K562 (cell line): Measurements from ENCODE around the gene TERT. TPM values are rescaled to one million over a fixed set of nuclear protein-coding genes. Genes with fewer than 3 reads are reported as not detected.

Experiments
- ATF1 ChIP-seq, 2 experiments: fragments of 450-650 bp in 1 of 2; IDR thresholded peaks; 2 replicates each; pipeline ENCODE4 v1.6.1; 2016; ENCODE audit warnings: missing compliant biosample characterization in 1 of 2, missing genetic modification characterization in 1 of 2
- BMI1 ChIP-seq: fragments of 150-350 bp; IDR thresholded peaks from 2 replicates; pipeline ENCODE4 v1.6.1; 2014; ENCODE audit warnings: low read length
- BRF1 ChIP-seq: IDR thresholded peaks from 3 replicates; pipeline ENCODE4 v1.6.1; 2011; ENCODE audit warnings: borderline replicate concordance, mild to moderate bottlenecking; ENCODE audit not compliant: insufficient read length; ENCODE audit errors: extremely low read depth
- CCNT2 ChIP-seq: IDR thresholded peaks from 2 replicates; pipeline ENCODE4 v1.6.1; 2011; ENCODE audit warnings: borderline replicate concordance, low read depth, mild to moderate bottlenecking, moderate library complexity, mixed read lengths, low read length; ENCODE audit not compliant: insufficient read length; ENCODE audit errors: extremely low read depth
- CHD4 ChIP-seq: fragments of 200-600 bp; sonication (generic); IDR thresholded peaks from 3 replicates; pipeline ENCODE4 v1.6.1; 2012; ENCODE audit warnings: low read depth, mild to moderate bottlenecking, mixed read lengths, low read length, inconsistent platforms; ENCODE audit not compliant: insufficient read depth, insufficient replicate concordance, poor library complexity, severe bottlenecking
- HNRNPUL1 ChIP-seq: fragments of 200-400 bp; formaldehyde crosslinking; IDR thresholded peaks from 2 replicates; pipeline ENCODE4 v1.6.1; 2017; ENCODE audit warnings: low read length
- IRF2 ChIP-seq: sonication (generic); formaldehyde crosslinking; IDR thresholded peaks from 2 replicates; pipeline ENCODE4 v1.8.1; 2022; ENCODE audit warnings: mild to moderate bottlenecking, missing genetic modification reagents
- POLR2G ChIP-seq: fragments of 200-400 bp; formaldehyde crosslinking; IDR thresholded peaks from 2 replicates; pipeline ENCODE4 v1.6.1; 2017; ENCODE audit warnings: low read depth, mild to moderate bottlenecking, antibody characterized with exemption, low read length, moderate library complexity
- RBFOX2 ChIP-seq: fragments of 200-400 bp; formaldehyde crosslinking; IDR thresholded peaks from 2 replicates; pipeline ENCODE4 v1.6.1; 2017; ENCODE audit warnings: low read depth, mild to moderate bottlenecking, low read length, moderate library complexity
- RBM22 ChIP-seq: fragments of 200-400 bp; formaldehyde crosslinking; IDR thresholded peaks from 2 replicates; pipeline ENCODE4 v1.6.1; 2018; ENCODE audit warnings: low read length, low read depth; ENCODE audit not compliant: poor library complexity, severe bottlenecking
- TAF7 ChIP-seq: fragments of 450-650 bp; IDR thresholded peaks from 2 replicates; pipeline ENCODE4 v1.6.1; 2016; ENCODE audit warnings: missing genetic modification characterization, missing compliant biosample characterization
- TEAD1 ChIP-seq, 2 experiments: fragments of 450-650 bp in 1 of 2; sonication (generic) in 1 of 2; formaldehyde crosslinking; IDR thresholded peaks; 2 replicates each; pipeline versions ENCODE4 v1.4.0 to v1.8.0; 2020 to 2022; ENCODE audit warnings: mild to moderate bottlenecking in 2 of 2, missing genetic modification reagents in 1 of 2
- ZFPM2 ChIP-seq: fragments of 250-450 bp; sonication (Bioruptor Pico); IDR thresholded peaks from 2 replicates; pipeline ENCODE4 v1.5.1; 2022; ENCODE audit warnings: mild to moderate bottlenecking
- ZNF212 ChIP-seq: fragments of 450-650 bp; formaldehyde crosslinking; IDR thresholded peaks from 2 replicates; pipeline ENCODE4 v1.4.0; 2020; ENCODE audit warnings: mild to moderate bottlenecking
- ZNF830 ChIP-seq: fragments of 250-450 bp; sonication (Bioruptor Pico); IDR thresholded peaks from 2 replicates; pipeline ENCODE4 v1.5.0; 2021; ENCODE audit warnings: mild to moderate bottlenecking
- polyA plus RNA-seq, 8 experiments: library from polyadenylated mRNA; depleted of rRNA in 4 of 8; stranded (reverse) in 5 of 8; unstranded in 3 of 8; fragments of >200 nt; fragmentation: Nextera tagmentation in 2 of 8; fragmentation: Illumina TruSeq in 1 of 8; extraction: Ambion mirVana in 2 of 8; extraction: Trizol in 1 of 8; gene quantifications; 2 replicates each; pipeline versions ENCODE4 v1.2.1 to v1.2.3, GENCODE V29; 2011 to 2014; ENCODE audit warnings: inconsistent platforms in 1 of 8, missing spikeins in 1 of 8
- total RNA-seq, 7 experiments: library from RNA; depleted of rRNA in 6 of 7; stranded (reverse); fragments of >200 nt in 6 of 7; fragmentation: Illumina TruSeq in 2 of 7; extraction: Trizol in 2 of 7; gene quantifications; 2 replicates each; pipeline versions ENCODE4 v1.2.1 to v1.2.3, GENCODE V29; 2011 to 2021; ENCODE audit warnings: low replicate concordance in 1 of 7
- TF ChIP-seq, protein P1 (sequence below), 2 experiments: IDR thresholded peaks; 2 replicates each; pipeline ENCODE4 v1.6.1; 2011; ENCODE audit warnings: borderline replicate concordance in 1 of 2, control low read depth in 1 of 2, low read depth in 1 of 2, low read length in 1 of 2, mild to moderate bottlenecking in 1 of 2, mixed read lengths in 1 of 2, moderate library complexity in 1 of 2; ENCODE audit not compliant: insufficient read depth in 1 of 2, insufficient read length in 1 of 2, poor library complexity in 1 of 2, severe bottlenecking in 1 of 2; ENCODE audit errors: extremely low read depth in 1 of 2
- TF ChIP-seq, protein P2 (sequence below): fragments of 450-650 bp; IDR thresholded peaks from 2 replicates; pipeline ENCODE4 v1.7.1; 2018; ENCODE audit warnings: mild to moderate bottlenecking, low read depth; ENCODE audit not compliant: partially characterized antibody
- TF ChIP-seq, protein P3 (sequence below): fragments of 450-650 bp; IDR thresholded peaks from 2 replicates; pipeline ENCODE4 v1.6.1; 2016; ENCODE audit warnings: low read depth, mild to moderate bottlenecking, moderate library complexity

The TERT gene
- total and polyA plus RNA-seq, 9 of the 15 experiments (the other 6 are each of a cell fraction or from before 2014, with no cell fraction given): 0.08 to 4.5 (median 0.98) TPM; not detected in 1

DNA sequence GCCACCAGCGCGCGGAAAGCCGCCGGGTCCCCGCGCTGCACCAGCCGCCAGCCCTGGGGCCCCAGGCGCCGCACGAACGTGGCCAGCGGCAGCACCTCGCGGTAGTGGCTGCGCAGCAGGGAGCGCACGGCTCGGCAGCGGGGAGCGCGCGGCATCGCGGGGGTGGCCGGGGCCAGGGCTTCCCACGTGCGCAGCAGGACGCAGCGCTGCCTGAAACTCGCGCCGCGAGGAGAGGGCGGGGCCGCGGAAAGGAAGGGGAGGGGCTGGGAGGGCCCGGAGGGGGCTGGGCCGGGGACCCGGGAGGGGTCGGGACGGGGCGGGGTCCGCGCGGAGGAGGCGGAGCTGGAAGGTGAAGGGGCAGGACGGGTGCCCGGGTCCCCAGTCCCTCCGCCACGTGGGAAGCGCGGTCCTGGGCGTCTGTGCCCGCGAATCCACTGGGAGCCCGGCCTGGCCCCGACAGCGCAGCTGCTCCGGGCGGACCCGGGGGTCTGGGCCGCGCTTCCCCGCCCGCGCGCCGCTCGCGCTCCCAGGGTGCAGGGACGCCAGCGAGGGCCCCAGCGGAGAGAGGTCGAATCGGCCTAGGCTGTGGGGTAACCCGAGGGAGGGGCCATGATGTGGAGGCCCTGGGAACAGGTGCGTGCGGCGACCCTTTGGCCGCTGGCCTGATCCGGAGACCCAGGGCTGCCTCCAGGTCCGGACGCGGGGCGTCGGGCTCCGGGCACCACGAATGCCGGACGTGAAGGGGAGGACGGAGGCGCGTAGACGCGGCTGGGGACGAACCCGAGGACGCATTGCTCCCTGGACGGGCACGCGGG lies at the start of gene TERT (continued):
- TF ChIP-seq ZNF830 (CRISPR knock-in tag): no peak
- TF ChIP-seq, protein P1, sequence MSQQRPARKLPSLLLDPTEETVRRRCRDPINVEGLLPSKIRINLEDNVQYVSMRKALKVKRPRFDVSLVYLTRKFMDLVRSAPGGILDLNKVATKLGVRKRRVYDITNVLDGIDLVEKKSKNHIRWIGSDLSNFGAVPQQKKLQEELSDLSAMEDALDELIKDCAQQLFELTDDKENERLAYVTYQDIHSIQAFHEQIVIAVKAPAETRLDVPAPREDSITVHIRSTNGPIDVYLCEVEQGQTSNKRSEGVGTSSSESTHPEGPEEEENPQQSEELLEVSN (IDR thresholded peaks at IDR 0.05; ENCODE audit: borderline replicate concordance in 1 of 2, extremely low read depth in 1 of 2, insufficient read depth in 1 of 2, insufficient read length in 1 of 2, low read depth in 1 of 2, low read length in 1 of 2, poor library complexity in 1 of 2, severe bottlenecking in 1 of 2): peak in 1 of 2 experiments; percentile 67
- TF ChIP-seq BRF1: no peak
- TF ChIP-seq IRF2: no peak
- TF ChIP-seq ZNF212 (CRISPR knock-in tag): no peak
- 0 out of 2 replicates have a peak, but pooled peaks have one; percentile 22 for TF ChIP-seq RBFOX2
- TF ChIP-seq, protein P2, sequence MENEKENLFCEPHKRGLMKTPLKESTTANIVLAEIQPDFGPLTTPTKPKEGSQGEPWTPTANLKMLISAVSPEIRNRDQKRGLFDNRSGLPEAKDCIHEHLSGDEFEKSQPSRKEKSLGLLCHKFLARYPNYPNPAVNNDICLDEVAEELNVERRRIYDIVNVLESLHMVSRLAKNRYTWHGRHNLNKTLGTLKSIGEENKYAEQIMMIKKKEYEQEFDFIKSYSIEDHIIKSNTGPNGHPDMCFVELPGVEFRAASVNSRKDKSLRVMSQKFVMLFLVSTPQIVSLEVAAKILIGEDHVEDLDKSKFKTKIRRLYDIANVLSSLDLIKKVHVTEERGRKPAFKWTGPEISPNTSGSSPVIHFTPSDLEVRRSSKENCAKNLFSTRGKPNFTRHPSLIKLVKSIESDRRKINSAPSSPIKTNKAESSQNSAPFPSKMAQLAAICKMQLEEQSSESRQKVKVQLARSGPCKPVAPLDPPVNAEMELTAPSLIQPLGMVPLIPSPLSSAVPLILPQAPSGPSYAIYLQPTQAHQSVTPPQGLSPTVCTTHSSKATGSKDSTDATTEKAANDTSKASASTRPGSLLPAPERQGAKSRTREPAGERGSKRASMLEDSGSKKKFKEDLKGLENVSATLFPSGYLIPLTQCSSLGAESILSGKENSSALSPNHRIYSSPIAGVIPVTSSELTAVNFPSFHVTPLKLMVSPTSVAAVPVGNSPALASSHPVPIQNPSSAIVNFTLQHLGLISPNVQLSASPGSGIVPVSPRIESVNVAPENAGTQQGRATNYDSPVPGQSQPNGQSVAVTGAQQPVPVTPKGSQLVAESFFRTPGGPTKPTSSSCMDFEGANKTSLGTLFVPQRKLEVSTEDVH: no peak
- TF ChIP-seq, protein P3, sequence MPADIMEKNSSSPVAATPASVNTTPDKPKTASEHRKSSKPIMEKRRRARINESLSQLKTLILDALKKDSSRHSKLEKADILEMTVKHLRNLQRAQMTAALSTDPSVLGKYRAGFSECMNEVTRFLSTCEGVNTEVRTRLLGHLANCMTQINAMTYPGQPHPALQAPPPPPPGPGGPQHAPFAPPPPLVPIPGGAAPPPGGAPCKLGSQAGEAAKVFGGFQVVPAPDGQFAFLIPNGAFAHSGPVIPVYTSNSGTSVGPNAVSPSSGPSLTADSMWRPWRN: no peak
- no peak for TF ChIP-seq ATF1 (CRISPR knock-in tag; IDR thresholded peaks at IDR 0.05)
- no peak for TF ChIP-seq ATF1 (tag; IDR thresholded peaks at IDR 0.05)
- TF ChIP-seq POLR2G: 0 out of 2 replicates have a peak, but pooled peaks have one; percentile 40
- TF ChIP-seq HNRNPUL1: no peak
- no peak for TF ChIP-seq CCNT2
- no peak for TF ChIP-seq ZFPM2 (CRISPR knock-in tag)
- TF ChIP-seq CHD4: no peak
- no peak for TF ChIP-seq TEAD1 (CRISPR knock-in tag; IDR thresholded peaks at IDR 0.05)
- TF ChIP-seq BMI1: no peak
- TF ChIP-seq TAF7: no peak
- TF ChIP-seq RBM22: no peak
